HG02798 (cell line): ENCODE data around the gene PCSK1.
A peak's percentile ranks its signal among the peaks of the same experiment; 100 is the strongest.

ENCODE experiments used
- ATAC-seq: cut with Tn5 transposase; IDR thresholded peaks from one replicate; pipeline ENCODE4 v1.9.1; 2021; ENCODE audit warnings: mild to moderate bottlenecking; ENCODE audit not compliant: unreplicated experiment, poor library complexity

PCSK1 gene

GRCh38 chr5:96433066-96433447 lies at the start of gene PCSK1:
PCSK1 (minus strand) TSS chr5:96433248; CDS start chr5:96433042, 206 bp downstream.
- no peak for ATAC-seq

DNA sequence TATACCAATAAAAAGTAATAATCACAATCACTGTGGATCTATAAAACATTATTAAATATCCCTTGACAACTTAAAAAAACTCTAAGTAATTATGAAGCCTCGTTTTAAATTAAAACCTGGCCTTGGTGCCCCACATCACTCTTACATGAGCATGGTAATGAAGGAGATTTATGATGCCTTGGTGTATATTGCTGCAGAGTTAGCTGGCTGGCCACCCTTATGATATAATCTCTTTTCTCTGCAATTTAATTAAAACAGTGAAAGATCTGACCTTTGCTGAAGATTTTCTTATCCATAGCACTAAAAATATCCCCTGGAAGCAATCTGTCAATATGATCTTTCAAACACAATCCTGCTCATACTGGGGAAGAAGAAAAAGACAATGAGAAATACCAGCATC lies 48.8 kb upstream of the PCSK1 start:
- no peak for ATAC-seq

- no peak for ATAC-seq
Measured at GRCh38 chr5:96481009-96481786, 48.1 kb upstream of the PCSK1 start.

DNA sequence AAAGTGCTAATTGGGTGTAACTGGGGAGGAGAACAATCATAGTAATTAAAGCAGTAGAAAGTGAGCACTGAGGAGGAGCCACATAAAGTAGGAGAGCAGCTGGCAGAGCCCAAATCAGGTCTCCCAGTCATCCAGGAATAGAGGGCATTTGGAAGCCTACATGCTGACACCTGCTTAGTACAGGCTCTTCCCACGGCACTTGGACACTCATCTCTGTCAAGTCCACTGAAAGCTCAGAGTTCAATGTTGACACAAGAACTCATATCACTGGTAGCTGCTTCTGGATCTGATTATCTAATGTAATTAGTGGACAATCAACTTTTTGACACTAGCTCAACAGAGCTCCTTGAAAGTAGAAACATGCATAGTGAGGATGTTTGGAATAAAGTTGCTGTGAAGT lies 45.9 kb upstream of the PCSK1 start:
- ATAC-seq, result no peak

GRCh38 chr5:96476654-96477053 lies 43.6 kb upstream of the PCSK1 start:
- no peak for ATAC-seq

DNA sequence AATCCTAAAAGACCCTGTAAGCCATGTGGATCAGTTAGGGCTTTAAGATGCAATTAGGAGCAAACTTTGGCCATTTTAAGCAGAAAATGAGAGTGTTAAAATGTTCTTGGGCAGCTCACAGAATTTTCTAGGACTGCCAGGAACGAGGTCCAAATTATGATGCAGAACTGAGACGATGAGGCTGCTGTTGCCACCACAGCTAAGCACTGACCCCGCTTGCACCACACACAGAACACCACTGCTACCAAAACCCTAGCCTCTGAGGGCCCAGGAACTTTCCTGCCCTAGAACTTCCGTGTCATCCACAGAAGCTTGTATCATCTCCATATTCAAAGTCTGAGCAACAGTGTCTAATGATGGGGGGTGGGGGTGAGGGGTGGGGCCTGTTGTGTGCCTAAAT lies 41.0 kb upstream of the PCSK1 start:
- ATAC-seq, result no peak

- ATAC-seq, result no peak
Measured at GRCh38 chr5:96473155-96473554, 40.1 kb upstream of the PCSK1 start.

- no peak for ATAC-seq
Measured at GRCh38 chr5:96470785-96471184, 37.7 kb upstream of the PCSK1 start.

DNA sequence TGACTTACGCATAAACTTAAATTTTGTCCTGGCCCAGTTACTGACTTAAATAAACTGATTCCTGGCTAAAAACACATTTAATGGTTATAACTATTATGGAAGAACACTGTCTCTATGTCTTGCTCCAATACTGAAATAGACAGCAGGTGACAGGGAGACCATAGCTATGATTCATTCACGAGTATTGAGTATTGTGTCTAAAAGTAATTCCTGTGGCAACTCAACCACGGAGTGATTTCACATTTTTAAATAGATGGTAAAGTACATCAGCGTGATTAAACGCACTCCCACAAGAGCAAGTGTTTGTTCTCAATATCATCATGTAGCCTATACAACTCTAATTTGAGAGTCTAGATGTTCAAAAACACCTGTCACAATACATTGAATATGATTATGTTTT lies 35.9 kb upstream of the PCSK1 start:
- ATAC-seq, result no peak

DNA sequence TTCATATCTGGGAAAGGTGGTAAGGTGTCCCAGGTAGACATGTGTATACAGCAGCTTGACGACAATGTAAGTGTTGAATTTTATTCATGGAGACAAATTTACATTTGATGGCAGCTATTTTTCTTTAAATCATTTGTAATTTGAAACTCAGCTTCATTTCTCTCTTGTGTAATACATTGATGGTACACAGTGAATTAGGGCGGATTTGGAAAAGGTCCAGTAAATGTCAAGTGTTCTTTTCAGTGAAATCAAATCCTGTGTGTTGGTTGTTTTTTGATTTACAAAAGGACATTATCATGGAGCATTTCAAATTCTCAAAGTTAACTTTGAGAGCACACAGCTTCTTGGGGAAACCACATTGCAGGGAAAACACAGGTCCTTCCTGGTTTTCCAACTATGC lies 30.0 kb upstream of the PCSK1 start:
- ATAC-seq, result no peak

- no peak for ATAC-seq
Measured at GRCh38 chr5:96459313-96460121, 26.5 kb upstream of the PCSK1 start.

- ATAC-seq, result no peak
Measured at GRCh38 chr5:96458176-96458575, 25.1 kb upstream of the PCSK1 start.

DNA sequence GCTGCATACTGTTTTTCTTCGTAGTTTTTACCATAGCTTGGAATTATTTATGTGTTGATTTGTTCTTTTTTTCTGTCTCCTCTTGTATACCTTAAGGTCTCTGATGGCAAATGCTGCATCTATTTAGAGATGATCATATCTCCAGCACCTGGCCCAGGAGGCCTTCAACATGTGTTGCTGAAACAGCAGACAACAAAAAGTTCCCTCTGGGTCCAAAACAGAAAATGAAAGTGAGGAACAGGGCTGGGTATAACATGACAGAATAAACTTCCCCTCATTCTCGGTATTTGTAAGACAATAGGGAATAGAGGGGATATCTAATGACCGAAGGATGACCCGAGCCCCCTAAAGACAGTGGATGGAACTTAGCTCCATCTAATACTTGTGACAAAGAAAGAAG lies 22.7 kb upstream of the PCSK1 start:
- ATAC-seq, result no peak

GRCh38 chr5:96453394-96453793 lies 20.3 kb upstream of the PCSK1 start:
- no peak for ATAC-seq

DNA sequence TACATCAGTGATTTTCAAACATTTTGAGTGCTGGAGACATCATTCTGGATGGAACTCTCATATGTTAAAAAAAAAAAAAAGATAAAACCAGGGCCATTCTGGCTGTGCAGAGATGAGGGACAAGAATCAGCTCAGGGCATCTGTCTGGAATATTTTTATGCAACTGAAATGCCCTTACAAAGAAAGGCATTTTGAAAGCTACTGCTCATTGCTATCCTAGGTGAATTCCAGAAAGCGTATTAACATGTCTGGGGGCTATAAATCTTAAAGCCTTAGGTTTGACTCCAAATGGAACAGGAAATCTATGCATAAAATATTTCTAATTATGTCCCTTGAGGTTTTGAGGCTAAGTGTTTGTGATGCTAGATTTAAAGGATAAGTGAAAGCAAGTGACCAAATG lies 14.9 kb upstream of the PCSK1 start:
- ATAC-seq, result no peak

- ATAC-seq, result peak; percentile 27
Measured at GRCh38 chr5:96440185-96440538, 7.1 kb upstream of the PCSK1 start.

- ATAC-seq, result peak; percentile 89
Measured at GRCh38 chr5:96439477-96440184, 6.6 kb upstream of the PCSK1 start.

GRCh38 chr5:96434201-96434645 lies 1.2 kb upstream of the PCSK1 start:
- peak; percentile 69 for ATAC-seq

DNA sequence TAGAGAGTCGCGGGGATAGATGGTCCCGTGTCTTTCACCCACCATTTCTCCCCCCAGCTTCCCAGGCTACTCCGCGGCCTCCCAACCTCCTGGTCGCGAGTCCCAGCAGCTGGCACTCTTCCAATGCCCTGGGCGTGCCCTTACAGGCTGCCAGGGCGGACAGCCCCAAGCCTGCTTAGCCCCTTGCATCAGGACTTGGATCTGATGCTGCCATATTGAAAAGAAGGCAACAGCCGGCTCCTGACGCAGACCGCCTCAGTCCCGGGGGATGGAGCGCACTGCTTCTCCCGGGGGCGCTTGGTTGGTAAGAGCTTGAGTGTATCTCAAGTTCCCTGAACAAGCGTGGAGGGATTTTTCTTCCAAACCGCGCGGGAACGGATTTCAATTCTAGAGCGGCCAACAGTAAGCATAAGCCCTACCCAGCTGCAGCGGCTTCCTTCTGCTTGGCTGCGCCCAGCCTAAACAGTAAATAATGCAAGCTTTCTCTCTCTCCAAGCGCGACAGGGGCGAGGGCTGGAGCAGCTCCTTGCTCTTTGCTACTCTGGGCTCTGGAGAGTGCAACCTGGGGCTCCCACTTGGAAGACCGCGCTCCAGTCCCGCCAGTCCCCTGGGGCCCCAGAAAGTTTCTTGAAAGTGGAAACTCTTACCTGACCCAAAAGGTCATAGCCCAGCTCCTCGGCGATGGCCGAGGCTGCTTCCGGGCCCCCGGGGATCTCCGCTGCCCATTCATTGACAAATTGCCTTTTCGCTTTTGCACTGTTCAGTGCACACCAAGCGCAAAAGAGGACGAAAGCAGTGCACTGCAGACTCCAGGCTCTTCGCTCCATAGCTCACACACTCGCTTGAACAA lies 607 bp downstream of the PCSK1 start:
- peak; percentile 59 for ATAC-seq
